Measurements from ENCODE around the gene SLC39A7.

Gene SLC39A7

GRCh38 chr6:33235221-33235634, 34.6 kb downstream of the SLC39A7 start:
- Histone ChIP-seq H3K4me2 (ENCODE audit: low read length) (no peak overlapping the region), H3K9ac (no peak overlapping the region), H2AFZ (peak overlapping the region; percentile 66), H3K79me2 (no peaks in the 10 kb centered on the region), H3K27me3 (ENCODE audit: control insufficient read depth, insufficient read depth, low read length) (no peaks in the 10 kb centered on the region), H3K36me3 (ENCODE audit: control insufficient read depth, insufficient read depth, low read length) (no peaks in the 10 kb centered on the region), H3K4me1 (peaks cover 2% of the 10 kb centered on the region), H3K4me3 (ENCODE audit: low read depth, low read length) (no peak overlapping the region), H3K9me3 (ENCODE audit: control insufficient read depth, low read length) (no peaks in the 10 kb centered on the region), H3K27ac (no peak overlapping the region)
- no peak for TF ChIP-seq CTCF (IDR thresholded peaks at IDR 0.05)

- Histone ChIP-seq H3K27me3 (ENCODE audit: control insufficient read depth, insufficient read depth, low read length) (no peaks in the 10 kb centered on the region), H3K9me3 (ENCODE audit: control insufficient read depth, low read length) (no peaks in the 10 kb centered on the region), H3K4me1 (peaks cover 2% of the 10 kb centered on the region), H3K36me3 (ENCODE audit: control insufficient read depth, insufficient read depth, low read length) (no peaks in the 10 kb centered on the region), H3K9ac (no peak overlapping the region), H3K4me3 (ENCODE audit: low read depth, low read length) (no peak overlapping the region), H3K4me2 (ENCODE audit: low read length) (no peak overlapping the region), H2AFZ (no peak overlapping the region), H3K79me2 (no peaks in the 10 kb centered on the region), H3K27ac (no peak overlapping the region)
- no peak for TF ChIP-seq CTCF (IDR thresholded peaks at IDR 0.05)
Observed at GRCh38 chr6:33236328-33236727, 35.7 kb downstream of the SLC39A7 start.

GRCh38 chr6:33236852-33237251, 36.2 kb downstream of the SLC39A7 start:
- H3K79me2 ChIP-seq, result no peaks in the 10 kb centered on the region
- no peak overlapping the region for H3K27ac ChIP-seq
- H2AFZ ChIP-seq, result no peak overlapping the region
- no peaks in the 10 kb centered on the region for H3K36me3 ChIP-seq (ENCODE audit: control insufficient read depth, insufficient read depth, low read length)
- no peaks in the 10 kb centered on the region for H3K27me3 ChIP-seq (ENCODE audit: control insufficient read depth, insufficient read depth, low read length)
- H3K4me2 ChIP-seq (ENCODE audit: low read length), result no peak overlapping the region
- no peaks in the 10 kb centered on the region for H3K9me3 ChIP-seq (ENCODE audit: control insufficient read depth, low read length)
- H3K9ac ChIP-seq, result no peak overlapping the region
- no peak overlapping the region for H3K4me3 ChIP-seq (ENCODE audit: low read depth, low read length)
- TF ChIP-seq CTCF (IDR thresholded peaks at IDR 0.05), result no peak
- peaks cover 2% of the 10 kb centered on the region for H3K4me1 ChIP-seq

GRCh38 chr6:33237741-33238140, 37.1 kb downstream of the SLC39A7 start:
- no peaks in the 10 kb centered on the region for H3K36me3 ChIP-seq (ENCODE audit: control insufficient read depth, insufficient read depth, low read length)
- H3K9ac ChIP-seq, result no peak overlapping the region
- H2AFZ ChIP-seq, result no peak overlapping the region
- H3K27me3 ChIP-seq (ENCODE audit: control insufficient read depth, insufficient read depth, low read length), result no peaks in the 10 kb centered on the region
- H3K4me1 ChIP-seq, result peaks cover 2% of the 10 kb centered on the region
- H3K4me2 ChIP-seq (ENCODE audit: low read length), result no peak overlapping the region
- no peaks in the 10 kb centered on the region for H3K9me3 ChIP-seq (ENCODE audit: control insufficient read depth, low read length)
- H3K4me3 ChIP-seq (ENCODE audit: low read depth, low read length), result no peak overlapping the region
- H3K79me2 ChIP-seq, result no peaks in the 10 kb centered on the region
- TF ChIP-seq CTCF (IDR thresholded peaks at IDR 0.05), result no peak
- no peak overlapping the region for H3K27ac ChIP-seq

GRCh38 chr6:33241968-33242367, 41.3 kb downstream of the SLC39A7 start:
- no peaks in the 10 kb centered on the region for H3K27me3 ChIP-seq (ENCODE audit: control insufficient read depth, insufficient read depth, low read length)

More at GRCh38 chr6:33241968-33242367, 41.3 kb downstream of the SLC39A7 start:
- H3K79me2 ChIP-seq, result no peaks in the 10 kb centered on the region
- H3K27ac ChIP-seq, result no peak overlapping the region
- TF ChIP-seq CTCF (IDR thresholded peaks at IDR 0.05), result no peak
- H3K4me2 ChIP-seq (ENCODE audit: low read length), result no peak overlapping the region
- no peak overlapping the region for H2AFZ ChIP-seq
- H3K4me1 ChIP-seq, result no peaks in the 10 kb centered on the region
- H3K9me3 ChIP-seq (ENCODE audit: control insufficient read depth, low read length), result no peaks in the 10 kb centered on the region
- H3K4me3 ChIP-seq (ENCODE audit: low read depth, low read length), result no peak overlapping the region
- H3K36me3 ChIP-seq (ENCODE audit: control insufficient read depth, insufficient read depth, low read length), result no peaks in the 10 kb centered on the region
- H3K9ac ChIP-seq, result no peak overlapping the region

All from parathyroid adenoma (tissue), 2 donors.